A549 (cell line): Measurements from ENCODE around the gene GPR15LG.

Experiments
- CBX8 ChIP-seq: fragments of 200-600 bp; sonication (generic); IDR thresholded peaks from 2 replicates; pipeline ENCODE4 v1.6.1; 2016
- EP300 ChIP-seq, 2 experiments: fragments of >200 bp; sonication (Bioruptor Twin); formaldehyde crosslinking; IDR thresholded peaks; 2 replicates in 1 of 2; 3 replicates in 1 of 2; pipeline ENCODE4 v1.6.1; 2016 to 2017
- FOSB ChIP-seq: fragments of 250-450 bp; sonication (Bioruptor Pico); IDR thresholded peaks from 2 replicates; pipeline ENCODE4 v1.5.0; 2020; ENCODE audit warnings: mild to moderate bottlenecking, moderate library complexity
- TFCP2L1 ChIP-seq: fragments of 250-450 bp; sonication (Bioruptor Pico); IDR thresholded peaks from 2 replicates; pipeline ENCODE4 v1.5.0; 2021; ENCODE audit warnings: mild to moderate bottlenecking
- TF ChIP-seq, protein P1 (sequence below): fragments of >200 bp; sonication (Bioruptor Twin); formaldehyde crosslinking; IDR thresholded peaks from 3 replicates; pipeline ENCODE4 v1.5.1; 2016

DNA sequence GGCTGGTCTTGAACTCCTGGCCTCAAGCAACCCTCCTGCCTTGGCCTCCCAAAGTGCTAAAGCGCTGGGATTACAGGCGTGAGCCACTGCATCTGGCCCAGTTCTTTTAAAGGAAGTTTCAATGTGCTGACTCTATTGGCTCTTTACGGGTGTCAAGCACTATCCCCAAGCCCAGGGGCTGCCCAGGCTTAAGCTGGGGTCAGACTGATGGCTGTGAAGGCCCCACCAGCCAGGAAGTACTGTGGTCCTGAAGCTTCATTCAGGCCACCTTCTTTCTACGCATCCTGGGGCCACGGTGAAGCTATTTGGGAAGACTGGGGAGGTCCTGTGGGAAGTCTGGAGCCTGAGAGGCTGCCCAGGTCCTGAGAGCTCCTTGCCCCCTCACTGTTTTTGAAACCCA, 8.0 kb downstream of the GPR15LG start:
- TF ChIP-seq TFCP2L1 (no peak), EP300 (IDR thresholded peaks at IDR 0.05) (no peak), CBX8 (no peak), FOSB (CRISPR knock-in tag) (no peak)
- TF ChIP-seq, protein P1, sequence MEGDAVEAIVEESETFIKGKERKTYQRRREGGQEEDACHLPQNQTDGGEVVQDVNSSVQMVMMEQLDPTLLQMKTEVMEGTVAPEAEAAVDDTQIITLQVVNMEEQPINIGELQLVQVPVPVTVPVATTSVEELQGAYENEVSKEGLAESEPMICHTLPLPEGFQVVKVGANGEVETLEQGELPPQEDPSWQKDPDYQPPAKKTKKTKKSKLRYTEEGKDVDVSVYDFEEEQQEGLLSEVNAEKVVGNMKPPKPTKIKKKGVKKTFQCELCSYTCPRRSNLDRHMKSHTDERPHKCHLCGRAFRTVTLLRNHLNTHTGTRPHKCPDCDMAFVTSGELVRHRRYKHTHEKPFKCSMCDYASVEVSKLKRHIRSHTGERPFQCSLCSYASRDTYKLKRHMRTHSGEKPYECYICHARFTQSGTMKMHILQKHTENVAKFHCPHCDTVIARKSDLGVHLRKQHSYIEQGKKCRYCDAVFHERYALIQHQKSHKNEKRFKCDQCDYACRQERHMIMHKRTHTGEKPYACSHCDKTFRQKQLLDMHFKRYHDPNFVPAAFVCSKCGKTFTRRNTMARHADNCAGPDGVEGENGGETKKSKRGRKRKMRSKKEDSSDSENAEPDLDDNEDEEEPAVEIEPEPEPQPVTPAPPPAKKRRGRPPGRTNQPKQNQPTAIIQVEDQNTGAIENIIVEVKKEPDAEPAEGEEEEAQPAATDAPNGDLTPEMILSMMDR = no peak
